GM21619 (cell line): ENCODE results near the gene LDAH.
"Not testable (repeated sequence)": the region's sequence is repeated elsewhere in the genome, so short reads cannot be mapped to it uniquely, and the experiment has no call there.

ENCODE experiments used
- ATAC-seq: cut with Tn5 transposase; IDR thresholded peaks from one replicate; pipeline ENCODE4 v1.9.1; 2021; ENCODE audit not compliant: unreplicated experiment

The LDAH gene

DNA sequence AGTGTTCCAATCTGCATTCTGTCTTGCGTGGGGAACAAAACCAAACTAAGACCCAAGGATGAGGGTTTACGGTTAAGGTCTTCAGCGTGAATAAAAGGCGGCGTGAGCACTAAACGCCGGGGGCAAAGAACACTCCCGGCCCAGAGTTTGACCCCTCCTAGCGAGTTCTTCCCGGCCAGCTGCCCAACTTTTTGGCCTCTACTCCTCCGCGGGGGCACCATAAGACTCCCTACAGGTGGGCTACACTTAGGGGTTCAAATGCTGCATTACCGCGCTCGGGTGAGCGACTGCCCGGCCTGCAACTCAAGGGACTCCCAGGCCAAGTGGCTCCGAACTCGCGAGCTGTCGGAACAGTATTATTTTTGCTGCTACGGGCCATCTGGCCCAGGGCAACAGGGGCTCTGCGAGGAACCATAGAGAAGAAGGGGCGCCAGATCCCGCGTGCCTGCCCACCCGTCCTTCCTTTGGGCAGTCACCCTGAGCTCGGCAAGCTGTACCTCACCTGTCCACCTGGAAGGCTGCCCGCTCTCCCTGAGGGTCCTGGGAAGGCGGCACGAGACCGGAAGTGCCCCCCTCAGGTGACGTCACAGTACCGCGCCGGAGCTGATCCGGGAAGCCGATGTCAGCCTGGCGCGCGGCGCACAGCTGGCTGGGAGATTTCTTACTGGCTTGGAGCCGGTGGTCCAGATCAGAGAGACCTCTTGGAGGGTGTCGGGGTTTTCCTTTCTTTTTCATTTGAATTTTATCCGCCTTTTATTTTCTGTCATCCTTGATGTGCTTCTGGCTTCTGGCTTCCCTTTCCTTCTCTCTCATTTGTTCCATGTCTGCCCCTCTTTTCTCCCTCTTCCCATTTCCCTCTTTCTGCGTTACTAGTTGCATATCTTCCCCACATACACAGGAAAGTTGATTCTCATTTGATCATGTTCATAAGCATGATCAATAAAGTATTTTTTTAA, at the start of gene LDAH:
TSS of gene LDAH (minus strand) at position 567 of the 956 bp plus-strand sequence. CDS start 21,638 bp downstream, outside the sequence.
- peak; percentile 89 for ATAC-seq

DNA sequence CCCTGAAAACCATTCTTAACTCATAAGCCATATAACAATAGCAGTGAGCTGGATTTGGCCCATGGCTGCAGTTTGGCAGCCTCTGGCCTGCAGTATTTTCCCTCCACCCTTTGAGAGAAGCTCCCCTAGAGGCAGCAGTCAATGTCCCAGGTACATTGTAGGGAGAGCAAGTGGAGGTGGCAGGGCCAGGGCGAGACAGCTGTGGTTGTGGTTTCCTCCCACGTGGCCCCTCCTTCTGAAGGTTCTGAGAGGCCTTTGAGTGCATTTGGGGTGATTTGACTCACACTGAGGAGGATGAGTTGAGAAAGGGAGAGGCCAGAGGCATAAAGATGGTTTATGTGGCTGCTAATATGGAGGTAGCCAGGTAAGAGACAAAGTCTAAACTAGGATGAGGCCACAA, 45.5 kb upstream of the LDAH start:
- peak; percentile 99 for ATAC-seq

DNA sequence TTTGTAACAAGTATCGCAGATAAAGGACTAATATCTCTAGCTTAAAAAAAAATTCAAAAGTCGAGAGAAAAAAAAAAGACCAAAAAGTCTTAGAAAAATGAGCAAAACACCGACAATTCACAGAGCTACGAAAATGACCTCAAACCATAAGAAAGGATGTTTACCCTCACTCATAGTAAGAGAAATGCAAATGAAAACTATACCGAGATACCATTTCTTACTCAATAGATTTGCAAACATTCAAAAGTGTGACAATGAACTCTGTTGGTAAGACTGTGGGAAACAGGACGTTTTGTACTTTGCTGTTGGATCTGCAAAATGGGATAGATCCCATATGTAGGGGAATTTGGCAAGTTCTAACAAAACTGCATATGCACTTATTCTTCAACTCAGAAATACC, 39.9 kb upstream of the LDAH start:
- no peak for ATAC-seq

DNA sequence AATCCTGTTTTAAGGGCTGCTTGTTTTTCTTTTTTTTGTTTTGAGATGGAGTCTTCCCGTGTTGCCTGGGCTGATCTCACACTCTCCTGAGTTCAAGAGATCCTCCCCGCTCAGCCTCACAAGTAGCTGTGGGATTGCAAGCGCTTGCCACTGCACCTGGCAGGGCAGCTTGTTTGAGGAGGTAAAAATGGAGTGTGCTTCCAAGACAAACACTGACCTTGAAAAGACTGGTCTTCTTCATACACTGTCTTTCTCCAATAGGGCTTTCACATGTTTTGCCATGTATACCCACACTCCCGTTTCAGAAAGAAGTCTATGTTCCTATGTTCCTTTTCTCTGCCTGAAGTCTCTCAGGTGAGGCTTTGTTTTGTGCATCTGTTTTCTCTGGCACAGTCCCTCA, 32.6 kb upstream of the LDAH start:
- ATAC-seq, result no peak

DNA sequence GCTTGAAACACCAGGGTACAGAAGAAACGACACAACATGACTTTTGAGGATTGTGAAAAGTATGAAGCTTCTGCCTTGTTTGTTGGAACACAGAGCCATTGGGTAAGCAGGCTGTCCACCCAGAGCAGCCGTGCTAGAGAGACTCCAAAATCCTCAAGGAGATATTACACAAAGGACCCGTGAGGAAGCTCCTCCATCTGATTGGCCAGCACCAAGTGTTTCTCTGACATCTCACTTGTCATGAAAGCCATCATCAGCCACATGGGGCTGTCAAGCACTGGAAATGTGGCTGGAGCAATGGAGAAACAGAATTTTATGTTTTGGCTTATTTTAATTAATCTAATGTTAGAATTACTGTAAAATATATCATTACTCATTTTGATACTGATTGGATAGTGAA, 29.8 kb upstream of the LDAH start:
- ATAC-seq, result no peak

DNA sequence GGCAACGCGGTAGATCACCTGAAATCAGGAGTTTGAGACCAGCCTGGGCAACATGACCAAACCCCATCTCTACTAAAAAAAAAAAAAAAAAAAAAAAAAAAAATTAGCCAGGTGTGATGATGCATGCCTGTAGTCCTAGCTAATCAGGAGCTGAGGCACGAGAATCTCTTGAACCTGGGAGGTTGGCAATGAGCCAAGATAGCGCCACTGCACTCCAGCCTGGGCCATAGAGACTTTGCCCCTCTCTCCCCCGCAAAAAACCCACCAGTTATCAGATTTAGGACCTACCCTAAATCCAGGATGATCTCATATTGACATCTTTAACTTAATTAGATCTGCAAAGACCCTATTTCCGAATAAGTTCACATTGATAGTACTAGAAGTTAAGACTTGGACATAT, 29.2 kb upstream of the LDAH start:
- ATAC-seq, result no peak

DNA sequence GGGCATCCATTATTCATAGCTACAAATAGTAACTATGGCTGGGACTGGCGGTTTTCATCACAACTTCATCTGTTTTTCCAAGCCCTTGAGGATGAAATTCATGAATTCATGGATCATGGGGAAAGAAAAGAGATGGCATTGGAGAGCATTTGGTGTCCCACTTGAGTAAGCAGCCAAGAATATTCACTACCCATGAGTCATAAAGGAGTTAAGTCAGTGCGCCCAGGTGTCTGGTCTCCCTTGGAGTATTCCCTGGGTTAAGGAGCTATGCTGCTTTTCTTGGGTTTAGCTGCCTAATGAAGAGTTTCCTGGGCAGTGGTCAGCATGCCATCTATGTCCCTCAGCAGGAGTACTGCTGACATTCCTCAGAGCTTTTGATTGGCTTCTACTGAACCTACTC, 21.3 kb upstream of the LDAH start:
- ATAC-seq, result no peak

DNA sequence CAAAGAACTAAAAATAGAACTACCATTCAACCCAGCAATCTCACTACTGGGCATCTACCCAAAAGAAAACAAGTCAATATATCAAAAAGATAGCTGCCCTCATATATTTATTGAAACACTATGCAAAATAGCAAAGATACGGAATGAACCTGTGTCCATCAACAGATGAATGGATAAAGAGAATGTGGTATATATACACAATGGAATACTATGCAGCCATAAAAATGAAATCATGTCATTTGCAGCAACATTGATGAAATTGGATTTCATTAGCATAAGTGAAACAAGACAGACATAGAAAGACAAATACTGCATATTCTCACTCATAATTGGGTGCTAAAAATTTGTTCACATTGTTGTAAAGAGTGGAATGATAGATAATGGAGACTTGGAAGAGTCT, 16.2 kb upstream of the LDAH start:
- no peak for ATAC-seq

DNA sequence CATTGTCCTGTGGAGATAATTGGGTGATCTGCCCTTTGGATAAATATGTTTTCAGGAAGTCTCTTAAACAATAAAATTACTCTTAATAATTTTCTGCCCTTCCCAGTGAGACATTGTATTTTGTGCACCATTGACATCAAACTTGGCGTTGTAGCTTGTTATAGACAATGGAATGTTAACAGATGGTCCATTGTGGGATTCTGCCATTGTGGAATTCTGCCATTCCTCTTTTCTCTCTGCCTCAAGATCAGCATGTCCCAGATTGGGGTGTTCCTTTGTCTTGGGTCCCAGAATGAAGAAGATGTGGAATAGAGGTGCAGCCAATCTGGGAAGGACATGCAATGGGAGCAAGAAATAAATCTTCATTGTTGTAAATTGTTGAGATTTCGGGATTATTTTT, 15.1 kb upstream of the LDAH start:
- ATAC-seq, result no peak

DNA sequence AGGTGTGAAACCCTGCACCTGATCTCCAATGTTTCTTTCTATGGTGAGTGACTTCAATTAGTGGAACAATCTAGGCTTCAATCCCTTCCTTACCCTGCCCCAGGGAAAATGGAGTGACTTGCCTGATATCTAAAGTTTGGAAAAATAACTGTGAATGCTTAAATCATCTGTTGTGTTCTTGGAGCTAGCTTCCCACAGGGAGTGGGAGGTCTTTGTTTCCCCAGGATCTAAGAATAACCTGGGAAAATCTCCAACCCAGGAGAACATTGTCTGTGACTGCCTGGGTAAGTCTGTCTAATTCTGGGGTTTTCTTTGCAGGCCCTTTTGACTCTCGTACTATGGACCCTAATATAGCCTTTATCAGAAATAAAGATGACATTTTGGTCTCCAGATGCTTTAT, 13.6 kb upstream of the LDAH start:
- ATAC-seq, result no peak

DNA sequence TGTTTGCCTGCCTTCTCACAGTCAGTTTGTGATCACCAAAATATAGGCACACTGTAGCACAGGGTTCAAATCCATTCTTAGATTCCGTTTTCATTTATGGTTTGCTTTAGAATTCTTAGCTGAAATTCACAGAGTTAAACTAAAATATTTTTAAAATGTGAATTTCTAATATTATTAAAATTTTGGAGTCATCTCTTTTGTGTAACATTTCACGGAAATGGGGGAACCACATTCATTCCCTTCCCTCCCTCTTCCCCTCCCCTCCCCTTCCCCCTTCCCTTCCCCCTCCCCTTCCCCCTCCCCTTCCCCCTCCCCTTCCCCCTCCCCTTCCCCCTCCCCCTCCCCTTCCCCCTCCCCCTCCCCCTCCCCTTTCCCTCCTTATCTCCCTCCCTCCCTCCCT, 11.4 kb upstream of the LDAH start:
- ATAC-seq, result no peak

DNA sequence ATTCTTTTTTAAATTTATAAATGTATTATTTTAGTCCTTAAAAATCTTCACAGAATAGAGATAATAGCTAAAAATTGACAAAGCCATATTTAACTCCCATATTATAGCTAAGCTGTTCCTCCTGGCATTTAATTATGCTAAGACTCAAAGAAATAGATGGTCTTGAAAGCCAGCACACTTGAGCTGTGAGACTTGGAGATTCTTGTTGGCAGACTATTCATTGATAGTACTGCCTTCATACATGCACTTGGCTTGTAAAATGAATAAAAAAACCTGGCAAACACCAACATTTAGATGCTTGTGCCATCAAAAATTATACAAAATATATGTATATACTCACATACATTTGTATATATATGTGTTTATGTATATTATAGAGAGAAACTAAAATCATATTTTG, 9.7 kb upstream of the LDAH start:
- ATAC-seq, result no peak

DNA sequence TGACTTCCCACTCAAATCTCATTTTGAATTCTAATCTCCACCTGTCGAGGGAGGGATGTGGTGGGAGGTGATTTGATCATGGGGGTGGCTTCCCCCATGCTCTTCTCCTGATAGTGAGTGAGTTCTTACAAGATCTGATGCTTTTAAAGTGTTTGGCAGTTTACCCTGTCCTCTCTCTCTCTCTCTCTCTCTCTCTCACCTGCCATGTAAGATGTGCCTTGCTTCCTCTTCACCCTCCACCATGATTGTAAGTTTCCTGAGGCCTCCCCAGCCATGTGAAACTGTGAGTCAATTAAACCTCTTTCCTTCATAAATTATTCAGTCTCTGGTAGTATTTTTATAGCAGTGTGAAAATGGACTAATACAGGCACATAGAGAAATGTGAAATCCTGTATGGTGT, 7.0 kb upstream of the LDAH start:
- no peak for ATAC-seq

DNA sequence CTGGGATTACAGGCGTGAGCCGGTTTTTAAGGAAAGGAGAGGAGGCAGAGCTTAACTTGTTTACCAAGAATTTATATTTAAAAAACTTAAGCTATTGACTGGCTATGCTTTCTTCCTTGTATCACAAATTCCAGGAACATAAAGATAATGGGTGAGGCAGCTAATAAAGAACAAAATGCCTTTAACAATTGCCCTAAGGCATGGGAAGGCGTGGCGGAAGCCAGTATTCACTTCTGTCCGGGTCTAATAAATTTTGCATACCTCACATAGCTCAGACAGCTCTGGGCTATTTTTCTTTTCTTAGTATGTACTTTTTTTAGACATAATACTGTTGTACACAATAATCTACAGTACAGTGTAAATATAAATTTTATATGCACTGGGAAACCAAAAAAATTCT, 1.0 kb upstream of the LDAH start:
- ATAC-seq, result no peak

DNA sequence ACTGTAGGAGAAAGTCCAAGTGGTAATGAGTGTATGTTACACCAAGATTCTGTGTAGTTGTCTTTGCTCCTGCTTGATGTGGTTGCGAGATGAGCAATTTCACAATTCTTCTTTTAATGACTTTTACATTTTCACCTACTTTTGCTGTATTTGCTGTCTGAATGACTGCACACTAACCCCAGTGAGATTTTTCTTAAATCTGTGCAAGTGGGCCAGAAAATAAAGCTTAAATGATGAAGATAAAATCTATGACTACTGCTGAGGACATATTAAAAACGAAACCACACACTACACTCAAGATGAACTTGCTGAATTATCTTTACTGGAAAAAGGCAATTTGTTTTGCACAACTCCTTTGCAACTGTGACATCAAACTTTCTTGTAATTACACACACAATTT, 4.1 kb downstream of the LDAH start:
- ATAC-seq, result no peak

DNA sequence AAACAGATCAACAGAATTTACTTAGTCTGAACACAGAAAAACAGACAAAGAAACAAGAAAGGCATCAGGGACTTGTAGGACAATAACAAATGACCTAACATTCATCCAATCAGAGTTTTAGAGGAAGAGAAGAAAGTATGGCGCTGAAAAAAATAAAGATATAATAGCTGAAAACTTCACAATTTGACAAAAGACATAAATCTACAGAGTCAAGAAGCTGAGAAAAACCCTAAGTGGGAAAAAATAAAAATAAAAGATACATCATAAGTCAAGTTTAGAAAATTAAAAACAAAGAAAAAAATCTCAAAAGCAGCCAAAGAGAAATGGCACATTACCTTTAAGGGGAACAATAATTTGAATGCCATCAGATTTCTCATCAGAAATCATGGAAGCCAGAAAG, 7.7 kb downstream of the LDAH start:
- ATAC-seq, result no peak

DNA sequence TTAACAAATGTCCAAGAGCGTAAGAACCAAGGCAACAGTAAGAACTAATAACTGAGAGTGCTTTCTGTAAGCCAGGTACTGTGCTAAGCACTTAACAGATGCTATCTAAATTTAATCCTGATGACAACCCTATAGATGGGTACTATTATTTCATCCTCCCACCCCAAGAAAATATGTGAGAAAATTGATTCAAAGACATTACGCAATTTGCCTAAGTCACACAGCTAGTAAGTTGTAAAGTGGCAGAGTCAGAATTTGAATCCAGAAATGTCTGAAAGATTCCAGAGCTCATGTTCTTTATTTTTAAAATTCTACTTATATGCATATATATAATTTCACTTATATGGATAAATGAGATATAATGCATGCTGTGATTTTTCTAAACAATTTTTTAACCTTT, 10.1 kb downstream of the LDAH start:
- no peak for ATAC-seq

DNA sequence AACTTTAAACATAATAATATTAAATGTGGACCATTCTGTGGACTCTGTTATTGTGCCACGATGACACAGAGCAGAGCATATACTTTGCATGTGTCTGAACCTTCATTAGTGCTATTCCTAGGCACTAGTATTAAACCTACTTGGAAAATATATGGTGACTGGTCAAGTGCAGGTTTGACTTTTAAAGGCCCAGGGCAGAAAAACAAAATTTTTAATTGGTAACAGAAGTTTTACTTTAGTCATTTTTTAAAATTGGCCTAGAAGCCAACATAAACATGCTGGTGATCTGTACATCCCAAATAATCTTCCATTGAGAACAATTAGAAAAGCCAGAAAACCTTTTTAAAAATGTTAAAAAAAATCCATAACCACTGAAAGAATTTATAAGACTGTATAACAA, 16.6 kb downstream of the LDAH start:
- no peak for ATAC-seq

DNA sequence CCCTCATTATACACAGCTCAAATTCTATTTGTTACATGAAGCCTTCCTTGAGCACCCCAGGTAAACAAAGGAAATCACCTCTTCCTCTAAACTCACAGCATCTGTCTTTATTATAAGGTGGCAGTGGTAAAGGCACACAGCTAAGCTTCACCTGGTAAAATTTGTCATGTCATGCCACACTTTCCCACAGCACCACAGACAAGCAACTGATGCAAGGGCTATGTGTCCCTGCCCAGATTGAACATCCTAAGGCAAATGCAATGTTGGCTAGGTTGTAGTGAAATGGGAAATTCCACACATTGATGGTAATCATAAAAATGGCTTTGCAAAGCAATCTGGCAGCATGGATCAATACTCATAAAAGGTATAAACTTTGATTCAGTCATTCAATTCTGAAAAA, 18.9 kb downstream of the LDAH start:
- ATAC-seq, result no peak

DNA sequence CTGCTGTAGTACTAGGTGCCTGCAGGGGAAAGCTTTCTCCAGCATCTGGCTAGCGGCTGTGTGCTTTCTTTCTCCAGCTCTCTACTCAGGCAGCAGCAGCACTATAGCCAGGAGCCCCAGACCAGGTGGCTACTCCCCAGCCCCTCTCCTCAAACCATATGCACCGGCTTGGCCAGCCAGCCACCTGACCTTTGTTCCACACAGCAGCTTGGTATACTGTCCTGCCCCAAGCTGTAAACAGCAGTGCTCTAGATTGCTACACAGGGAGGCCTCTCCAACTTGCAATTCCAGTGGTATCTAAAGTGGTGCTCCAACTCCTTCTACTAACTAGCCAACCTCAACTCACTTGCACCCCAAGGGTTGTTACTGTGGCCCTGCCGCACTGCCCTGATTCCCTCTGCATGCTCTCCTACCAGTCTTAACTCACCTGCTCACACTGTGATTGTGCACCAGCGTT, 19.6 kb downstream of the LDAH start:
- ATAC-seq, result no peak

DNA sequence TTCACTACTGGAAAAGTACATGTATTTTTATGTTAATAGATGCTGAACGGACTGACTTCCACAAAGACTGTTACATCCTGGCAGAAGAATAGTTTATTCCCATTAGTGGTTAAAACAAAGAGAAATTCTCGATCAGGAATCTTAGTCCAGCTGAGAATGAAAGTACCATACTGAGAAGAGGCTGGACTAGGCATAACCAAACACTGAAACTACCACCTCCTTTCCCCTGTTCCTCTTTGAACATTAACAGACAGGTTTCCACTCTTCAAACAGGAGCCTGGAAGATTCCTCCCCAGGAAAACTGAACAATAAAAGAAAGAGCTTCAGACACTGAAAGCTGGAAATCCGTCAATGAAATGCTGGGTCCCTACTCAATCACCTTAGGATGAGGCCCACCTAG, 25.8 kb downstream of the LDAH start:
- peak; percentile 60 for ATAC-seq

DNA sequence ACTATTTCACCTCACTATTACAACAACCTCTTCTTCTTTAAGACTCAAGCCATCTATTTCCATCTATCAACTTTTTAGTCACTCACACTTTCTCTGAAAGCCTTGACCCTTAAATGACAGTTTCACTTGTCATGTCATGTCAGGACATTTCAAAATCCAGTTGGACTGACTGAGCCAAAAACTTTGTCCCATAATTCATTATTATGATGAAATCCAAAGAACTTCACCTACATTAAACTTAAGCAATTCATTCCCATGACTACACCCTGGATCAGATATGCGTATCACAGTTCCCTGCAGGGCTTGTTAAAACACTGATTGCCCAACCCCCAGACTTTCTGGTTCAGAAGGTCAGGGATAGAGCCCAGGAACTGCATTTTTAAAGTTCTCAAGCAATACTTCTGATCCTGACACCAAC, 26.5 kb downstream of the LDAH start:
- no peak for ATAC-seq

DNA sequence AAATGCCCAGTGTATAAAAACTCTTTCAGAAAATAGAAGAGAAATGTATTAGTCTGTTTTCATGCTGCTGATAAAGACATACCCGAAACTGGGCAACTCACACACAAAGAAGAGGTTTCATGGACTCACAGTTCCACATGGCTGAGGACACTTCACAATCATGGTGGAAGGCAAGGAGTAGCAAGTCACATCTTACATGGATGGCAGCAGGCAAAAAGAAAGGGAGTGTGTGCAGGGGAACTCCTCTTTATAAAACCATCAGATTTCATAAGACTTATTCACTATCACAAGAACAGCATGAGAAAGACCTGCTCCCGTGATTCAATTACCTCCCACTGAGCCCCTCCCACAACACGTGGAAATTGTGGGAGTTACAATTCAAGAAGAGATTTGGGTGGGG, 29.0 kb downstream of the LDAH start:
- ATAC-seq, result not testable (repeated sequence)
